NCI-H526 treated with DMSO at 0.1 percent for 48 hours (cell line): ENCODE data around the gene BTBD9.
"Not testable (repeated sequence)": the region's sequence is repeated elsewhere in the genome, so short reads cannot be mapped to it uniquely, and the experiment has no call there.

ENCODE experiments used
- DNase-seq: peaks from one replicate; lab custom pipeline; 2025; lab: John Stamatoyannopoulos, UW

The BTBD9 gene

GRCh38 chr6:38429546-38429945 lies 210.2 kb downstream of the BTBD9 start:
- DNase-seq, result no peak

- peak; percentile 81 for DNase-seq
These were observed 212.1 kb downstream of the BTBD9 start for GRCh38 chr6:38427492-38428210.

GRCh38 chr6:38425788-38426488 lies 213.8 kb downstream of the BTBD9 start:
- DNase-seq, result not testable (repeated sequence)

- no peak for DNase-seq
These were observed 216.0 kb downstream of the BTBD9 start for GRCh38 chr6:38423746-38424145.

- DNase-seq, result no peak
These were observed 219.5 kb downstream of the BTBD9 start for GRCh38 chr6:38420207-38420606.

- DNase-seq, result no peak
These were observed 222.2 kb downstream of the BTBD9 start for GRCh38 chr6:38417521-38417920.

GRCh38 chr6:38415231-38416005 lies 224.3 kb downstream of the BTBD9 start:
- DNase-seq, result no peak

GRCh38 chr6:38413102-38413800 lies 226.5 kb downstream of the BTBD9 start:
- peak; percentile 89 for DNase-seq

- DNase-seq, result no peak
These were observed 232.5 kb downstream of the BTBD9 start for GRCh38 chr6:38407192-38407591.

GRCh38 chr6:38406096-38406495 lies 233.6 kb downstream of the BTBD9 start:
- DNase-seq, result no peak

- DNase-seq, result no peak
These were observed 234.7 kb downstream of the BTBD9 start for GRCh38 chr6:38404900-38405556.

GRCh38 chr6:38404355-38404754 lies 235.4 kb downstream of the BTBD9 start:
- DNase-seq, result peak; percentile 80

GRCh38 chr6:38403548-38403947 lies 236.2 kb downstream of the BTBD9 start:
- peak; percentile 14 for DNase-seq

- no peak for DNase-seq
These were observed 239.0 kb downstream of the BTBD9 start for GRCh38 chr6:38400764-38401163.

- no peak for DNase-seq
These were observed 239.6 kb downstream of the BTBD9 start for GRCh38 chr6:38400101-38400500.

GRCh38 chr6:38396209-38396608 lies 243.5 kb downstream of the BTBD9 start:
- DNase-seq, result no peak

GRCh38 chr6:38393986-38394385 lies 245.7 kb downstream of the BTBD9 start:
- no peak for DNase-seq

- DNase-seq, result no peak
These were observed 247.8 kb downstream of the BTBD9 start for GRCh38 chr6:38391626-38392579.

GRCh38 chr6:38391206-38391605 lies 248.5 kb downstream of the BTBD9 start:
- no peak for DNase-seq

GRCh38 chr6:38389875-38390274 lies 249.9 kb downstream of the BTBD9 start:
- DNase-seq, result no peak
